Mesenchymal stem cell (in vitro differentiated cells and primary cell): ENCODE results near the gene DAB1.

ENCODE experiments used
- DNase-seq: peaks from one replicate; pipeline ENCODE4 v3.0.0-alpha.2; 2013
- H2AFZ ChIP-seq: one replicate; pipeline ENCODE4 v1.6.1; 2013; ENCODE audit warnings: low read depth, mild to moderate bottlenecking, control low read depth, inconsistent platforms, low read length, moderate library complexity
- H2AK5ac ChIP-seq: 2 replicates; pipeline ENCODE4 v1.6.1; 2013; ENCODE audit warnings: low read length, moderate library complexity, mild to moderate bottlenecking, inconsistent platforms; ENCODE audit not compliant: severe bottlenecking
- H2BK120ac ChIP-seq: one replicate; pipeline ENCODE4 v1.6.1; 2013; ENCODE audit warnings: low read depth, mild to moderate bottlenecking, inconsistent platforms, low read length, moderate library complexity
- H2BK12ac ChIP-seq, 2 experiments: one replicate each; pipeline ENCODE4 v1.6.1; 2013; ENCODE audit warnings: inconsistent platforms in 2 of 2, low read length in 2 of 2, mild to moderate bottlenecking in 2 of 2, moderate library complexity in 2 of 2, control low read depth in 1 of 2
- H2BK15ac ChIP-seq: one replicate; pipeline ENCODE4 v1.6.1; 2013; ENCODE audit warnings: mild to moderate bottlenecking, low read depth, inconsistent platforms; ENCODE audit not compliant: poor library complexity, severe bottlenecking
- H2BK5ac ChIP-seq: 2 replicates; pipeline ENCODE4 v1.6.1; 2013; ENCODE audit warnings: low read depth, mild to moderate bottlenecking, low read length, control low read depth, inconsistent platforms; ENCODE audit not compliant: poor library complexity, severe bottlenecking
- H3K14ac ChIP-seq, 2 experiments: one replicate each; pipeline ENCODE4 v1.6.1; 2013; ENCODE audit warnings: inconsistent platforms in 2 of 2, low read length in 2 of 2, control low read depth in 1 of 2, mild to moderate bottlenecking in 1 of 2, moderate library complexity in 1 of 2
- H3K18ac ChIP-seq, 2 experiments: one replicate each; pipeline ENCODE4 v1.6.1; 2013; ENCODE audit warnings: inconsistent platforms in 2 of 2, low read length in 2 of 2, control low read depth in 1 of 2, low read depth in 1 of 2, mild to moderate bottlenecking in 1 of 2
- H3K23ac ChIP-seq, 2 experiments: one replicate each; pipeline ENCODE4 v1.6.1; 2013; ENCODE audit warnings: inconsistent platforms in 2 of 2, low read length in 2 of 2, mild to moderate bottlenecking in 2 of 2, moderate library complexity in 2 of 2, control low read depth in 1 of 2
- H3K27ac ChIP-seq: 2 replicates; pipeline ENCODE4 v1.5.1; 2013; ENCODE audit warnings: mild to moderate bottlenecking, moderate library complexity, low read length, control low read depth, inconsistent platforms; ENCODE audit not compliant: poor library complexity, severe bottlenecking
- H3K27me3 ChIP-seq, 2 experiments: 2 replicates each; pipeline versions ENCODE4 v1.6.1 to v1.7.0; 2013; ENCODE audit warnings: low read length in 2 of 2, mild to moderate bottlenecking in 2 of 2, moderate library complexity in 2 of 2, control low read depth in 1 of 2, inconsistent platforms in 1 of 2; ENCODE audit not compliant: control insufficient read depth in 1 of 2, insufficient read depth in 1 of 2
- H3K36me3 ChIP-seq, 2 experiments: 2 replicates each; pipeline versions ENCODE4 v1.6.1 to v1.7.0; 2013; ENCODE audit warnings: low read length in 2 of 2, control low read depth in 1 of 2, inconsistent platforms in 1 of 2, low read depth in 1 of 2, mild to moderate bottlenecking in 1 of 2; ENCODE audit not compliant: insufficient read depth in 2 of 2, control insufficient read depth in 1 of 2
- H3K4ac ChIP-seq, 2 experiments: one replicate each; pipeline ENCODE4 v1.6.1; 2013; ENCODE audit warnings: inconsistent platforms in 2 of 2, low read length in 2 of 2, mild to moderate bottlenecking in 2 of 2, moderate library complexity in 2 of 2, control low read depth in 1 of 2, low read depth in 1 of 2
- H3K4me1 ChIP-seq: 2 replicates; pipeline ENCODE4 v1.6.1; 2013; ENCODE audit warnings: low read depth, low read length, control low read depth; ENCODE audit not compliant: control insufficient read depth, insufficient read depth
- H3K4me2 ChIP-seq: 2 replicates; pipeline ENCODE4 v1.6.1; 2013; ENCODE audit warnings: low read length, mild to moderate bottlenecking, inconsistent platforms; ENCODE audit not compliant: poor library complexity, severe bottlenecking
- H3K4me3 ChIP-seq, 2 experiments: 2 replicates each; pipeline versions ENCODE4 v1.5.1 to v1.7.0; 2013; ENCODE audit warnings: low read length in 2 of 2, mild to moderate bottlenecking in 2 of 2, control low read depth in 1 of 2, low read depth in 1 of 2; ENCODE audit not compliant: insufficient read depth in 1 of 2
- H3K79me1 ChIP-seq: replicated peaks from 2 replicates; pipeline ENCODE4 v1.6.1; 2013; ENCODE audit warnings: mild to moderate bottlenecking, control low read depth, low read length, inconsistent platforms; ENCODE audit not compliant: poor library complexity, severe bottlenecking
- H3K9ac ChIP-seq: 2 replicates; pipeline ENCODE4 v1.7.0; 2013; ENCODE audit warnings: mild to moderate bottlenecking, low read length, moderate library complexity
- H3K9me3 ChIP-seq: 2 replicates; pipeline ENCODE4 v1.7.0; 2013; ENCODE audit warnings: mild to moderate bottlenecking, low read length; ENCODE audit not compliant: control insufficient read depth
- H4K8ac ChIP-seq: one replicate; pipeline ENCODE4 v1.6.1; 2013; ENCODE audit warnings: inconsistent platforms, mild to moderate bottlenecking, low read length, moderate library complexity
- H4K91ac ChIP-seq: one replicate; pipeline ENCODE4 v1.6.1; 2013; ENCODE audit warnings: mild to moderate bottlenecking, low read length, inconsistent platforms
- WGBS: methylation state at CpG from one replicate; pipeline ENCODE4 v1.1.7; 2013; ENCODE audit warnings: mixed read lengths; 5-methylcytosine and 5-hydroxymethylcytosine counted together

The DAB1 gene

GRCh38 chr1:57350610-57351009 lies 73.2 kb downstream of the DAB1 start:
- Histone ChIP-seq H3K27ac (no peak overlapping the region), H3K4ac (no peak overlapping the region), H3K9me3 (no peaks in the 10 kb centered on the region), H3K9ac (no peak overlapping the region), H3K36me3 (no peaks in the 10 kb centered on the region), H2AK5ac (no peak overlapping the region), H2AFZ (no peak overlapping the region), H3K4me3 (no peak overlapping the region), H4K8ac (no peak overlapping the region), H3K79me1 (no peaks in the 10 kb centered on the region), H2BK5ac (no peak overlapping the region), H3K18ac (no peak overlapping the region), H3K23ac (no peak overlapping the region), H3K27me3 (no peaks in the 10 kb centered on the region), H2BK12ac (no peak overlapping the region), H4K91ac (no peak overlapping the region), H2BK120ac (no peak overlapping the region), H3K14ac (no peak overlapping the region), H3K4me1 (no peaks in the 10 kb centered on the region), H3K4me2 (no peak overlapping the region), H2BK15ac (no peak overlapping the region)
- 75% methylated on average over 2 of the region's 4 CpGs for WGBS
- no peak for DNase-seq

GRCh38 chr1:57348921-57349320 lies 74.9 kb downstream of the DAB1 start:
- Histone ChIP-seq H3K9me3 (no peaks in the 10 kb centered on the region), H3K14ac (no peak overlapping the region), H3K4me3 (no peak overlapping the region), H3K36me3 (no peaks in the 10 kb centered on the region), H3K27ac (no peak overlapping the region), H3K79me1 (no peaks in the 10 kb centered on the region), H3K4ac (no peak overlapping the region), H3K18ac (no peak overlapping the region), H2BK12ac (no peak overlapping the region), H3K9ac (no peak overlapping the region), H3K4me1 (no peaks in the 10 kb centered on the region), H3K23ac (no peak overlapping the region), H2BK5ac (no peak overlapping the region), H3K27me3 (no peaks in the 10 kb centered on the region), H4K8ac (no peak overlapping the region), H2BK15ac (no peak overlapping the region), H4K91ac (no peak overlapping the region), H2AK5ac (no peak overlapping the region), H2AFZ (no peak overlapping the region), H3K4me2 (no peak overlapping the region), H2BK120ac (no peak overlapping the region)
- WGBS: 54% methylated on average over 1 of the region's 1 CpG
- no peak for DNase-seq

GRCh38 chr1:57345916-57346315 lies 77.9 kb downstream of the DAB1 start:
- Histone ChIP-seq H3K9ac (no peak overlapping the region), H2BK12ac (no peak overlapping the region), H2BK15ac (no peak overlapping the region), H3K4me3 (no peak overlapping the region), H2AFZ (no peak overlapping the region), H4K8ac (no peak overlapping the region), H3K36me3 (no peaks in the 10 kb centered on the region), H4K91ac (no peak overlapping the region), H3K27ac (no peak overlapping the region), H3K79me1 (no peaks in the 10 kb centered on the region), H3K18ac (no peak overlapping the region), H3K27me3 (no peaks in the 10 kb centered on the region), H3K4me1 (no peaks in the 10 kb centered on the region), H2BK120ac (no peak overlapping the region), H3K4me2 (no peak overlapping the region), H3K9me3 (no peaks in the 10 kb centered on the region), H3K14ac (no peak overlapping the region), H2AK5ac (no peak overlapping the region), H3K23ac (no peak overlapping the region), H2BK5ac (no peak overlapping the region), H3K4ac (no peak overlapping the region)
- WGBS: 84% methylated on average over 6 of the region's 8 CpGs
- no peak for DNase-seq

- H2AFZ ChIP-seq: no peak overlapping the region
- H3K14ac ChIP-seq: no peak overlapping the region
- H4K8ac ChIP-seq: no peak overlapping the region
- no peaks in the 10 kb centered on the region for H3K27me3 ChIP-seq
- no peak overlapping the region for H2BK120ac ChIP-seq
- H3K4me3 ChIP-seq: no peak overlapping the region
- no peak overlapping the region for H3K23ac ChIP-seq
- H3K4ac ChIP-seq: no peak overlapping the region
- 90% methylated on average over 7 of the region's 7 CpGs for WGBS
- no peak overlapping the region for H3K4me2 ChIP-seq
- no peak overlapping the region for H4K91ac ChIP-seq
- no peak overlapping the region for H2AK5ac ChIP-seq
- no peak overlapping the region for H3K18ac ChIP-seq
- no peaks in the 10 kb centered on the region for H3K9me3 ChIP-seq
- no peak overlapping the region for H3K27ac ChIP-seq
- H3K79me1 ChIP-seq: no peaks in the 10 kb centered on the region
- no peaks in the 10 kb centered on the region for H3K4me1 ChIP-seq
- H2BK5ac ChIP-seq: no peak overlapping the region
- no peak overlapping the region for H2BK12ac ChIP-seq
- H2BK15ac ChIP-seq: no peak overlapping the region
- DNase-seq: no peak
- H3K36me3 ChIP-seq: no peaks in the 10 kb centered on the region
- H3K9ac ChIP-seq: no peak overlapping the region
These were observed 79.6 kb downstream of the DAB1 start for GRCh38 chr1:57344265-57344664.
